GM19397 (cell line): ENCODE measurements around the gene ARHGAP4.

Source experiments
- ATAC-seq: cut with Tn5 transposase; IDR thresholded peaks from one replicate; pipeline ENCODE4 v1.9.1; 2021; ENCODE audit warnings: mild to moderate bottlenecking, moderate library complexity; ENCODE audit not compliant: unreplicated experiment

The ARHGAP4 gene

DNA sequence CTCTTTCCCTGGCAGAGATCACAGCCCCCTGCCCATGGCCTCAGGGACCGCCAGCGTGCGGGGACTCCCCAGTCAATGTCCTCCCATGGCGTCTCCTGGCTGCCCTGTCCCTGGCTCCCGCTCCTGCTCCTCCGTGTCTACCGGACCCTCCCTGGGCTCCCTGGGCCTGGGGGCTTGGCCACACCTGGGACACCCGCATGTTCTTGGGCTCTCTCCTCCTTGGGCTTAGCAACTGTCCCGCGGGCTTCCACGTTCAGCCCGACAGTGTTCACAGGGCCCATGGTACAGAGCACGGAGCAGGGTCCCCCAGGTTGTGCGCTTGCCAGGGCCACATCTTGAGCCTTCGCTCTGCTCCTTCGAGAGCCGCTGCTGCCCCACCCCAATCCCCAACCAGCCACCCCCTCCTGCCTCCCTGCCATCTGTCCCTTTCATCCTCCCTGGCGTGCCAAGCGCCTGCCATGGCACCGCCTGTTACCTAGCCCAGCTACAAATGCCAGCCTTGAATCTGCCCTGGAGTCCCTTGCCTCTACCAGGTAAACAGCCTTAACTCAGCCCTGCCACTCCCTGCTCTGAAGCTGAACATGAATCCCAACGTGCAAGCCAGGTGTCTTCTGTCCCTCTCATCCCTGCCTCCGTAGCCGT lies 17.7 kb downstream of the ARHGAP4 start:
- ATAC-seq: no peak

DNA sequence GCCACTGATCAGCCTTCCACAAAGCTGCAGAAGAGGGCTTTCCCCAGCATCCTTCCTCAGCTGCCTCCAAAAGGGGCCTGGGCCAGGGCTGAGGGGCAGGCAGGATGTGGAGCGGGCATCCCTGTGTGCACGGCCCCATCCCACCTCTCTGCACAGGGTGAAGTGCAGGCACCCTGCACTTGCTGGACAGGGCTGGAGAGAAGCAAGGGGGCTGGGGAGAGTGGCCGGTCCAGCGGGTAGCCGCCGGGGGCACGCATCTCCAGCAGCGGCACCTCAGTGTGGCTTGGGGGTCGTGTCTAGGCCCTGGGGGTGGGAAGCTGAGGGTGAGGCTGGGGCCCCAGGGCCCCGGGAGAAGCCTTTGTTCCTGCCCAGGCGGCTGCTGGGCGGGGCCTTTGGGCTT lies 18.6 kb downstream of the ARHGAP4 start:
- ATAC-seq: no peak

GRCh38 chrX:153906126-153906917 lies 19.7 kb downstream of the ARHGAP4 start:
- ATAC-seq: no peak

DNA sequence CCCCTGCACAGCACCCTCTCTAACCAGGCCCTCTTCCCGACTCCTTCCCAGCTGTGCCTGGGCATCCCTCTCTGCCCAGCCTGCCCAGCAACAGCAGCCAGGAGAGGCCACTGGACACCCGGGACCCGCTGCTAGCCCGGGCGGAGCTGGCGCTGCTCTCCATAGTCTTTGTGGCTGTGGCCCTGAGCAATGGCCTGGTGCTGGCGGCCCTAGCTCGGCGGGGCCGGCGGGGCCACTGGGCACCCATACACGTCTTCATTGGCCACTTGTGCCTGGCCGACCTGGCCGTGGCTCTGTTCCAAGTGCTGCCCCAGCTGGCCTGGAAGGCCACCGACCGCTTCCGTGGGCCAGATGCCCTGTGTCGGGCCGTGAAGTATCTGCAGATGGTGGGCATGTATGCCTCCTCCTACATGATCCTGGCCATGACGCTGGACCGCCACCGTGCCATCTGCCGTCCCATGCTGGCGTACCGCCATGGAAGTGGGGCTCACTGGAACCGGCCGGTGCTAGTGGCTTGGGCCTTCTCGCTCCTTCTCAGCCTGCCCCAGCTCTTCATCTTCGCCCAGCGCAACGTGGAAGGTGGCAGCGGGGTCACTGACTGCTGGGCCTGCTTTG lies 20.5 kb downstream of the ARHGAP4 start:
- no peak for ATAC-seq

- ATAC-seq: no peak
Observed at GRCh38 chrX:153903991-153904957, 21.8 kb downstream of the ARHGAP4 start, which contains the start of gene AVPR2. Gene AVPR2, plus strand, starts transcription at chrX:153904673. Its CDS starts 473 bp downstream, at chrX:153905146.

DNA sequence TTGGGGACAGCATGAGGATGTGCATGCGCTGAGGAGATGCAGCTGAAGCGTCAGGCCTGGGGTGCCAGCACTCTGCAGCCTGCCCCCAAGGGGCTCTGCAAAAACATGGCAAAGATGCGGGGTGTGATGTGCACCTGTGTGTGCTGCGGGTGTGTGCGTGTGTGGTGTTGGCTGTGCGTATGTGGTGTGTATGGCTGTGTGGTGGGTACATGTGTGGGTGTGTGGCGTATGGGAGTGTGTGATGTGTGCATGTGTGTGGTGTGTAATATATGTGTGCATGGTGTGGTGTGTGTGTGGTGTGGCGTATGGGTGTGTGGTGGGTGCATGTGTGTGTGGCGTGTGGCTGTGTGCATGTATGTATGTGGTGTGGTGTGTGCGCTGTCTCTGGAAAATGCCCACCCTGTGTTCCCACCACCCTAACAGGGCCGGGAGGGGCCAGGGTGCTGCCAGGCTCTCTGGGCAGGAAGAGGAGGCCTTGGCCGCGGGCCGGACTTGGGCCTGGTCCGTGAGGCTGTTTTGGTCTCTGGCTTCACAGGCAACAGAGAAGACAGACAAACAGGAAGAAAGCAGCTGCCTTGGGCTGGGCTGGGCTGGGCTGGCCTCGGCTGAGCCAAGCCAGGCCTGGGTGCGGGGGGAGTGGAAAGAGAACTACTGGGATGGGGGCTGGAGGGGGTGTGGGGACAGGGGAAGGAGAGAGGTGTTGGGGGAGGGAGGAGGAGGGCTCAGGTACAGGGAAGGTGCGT lies 22.7 kb downstream of the ARHGAP4 start:
- ATAC-seq: no peak

DNA sequence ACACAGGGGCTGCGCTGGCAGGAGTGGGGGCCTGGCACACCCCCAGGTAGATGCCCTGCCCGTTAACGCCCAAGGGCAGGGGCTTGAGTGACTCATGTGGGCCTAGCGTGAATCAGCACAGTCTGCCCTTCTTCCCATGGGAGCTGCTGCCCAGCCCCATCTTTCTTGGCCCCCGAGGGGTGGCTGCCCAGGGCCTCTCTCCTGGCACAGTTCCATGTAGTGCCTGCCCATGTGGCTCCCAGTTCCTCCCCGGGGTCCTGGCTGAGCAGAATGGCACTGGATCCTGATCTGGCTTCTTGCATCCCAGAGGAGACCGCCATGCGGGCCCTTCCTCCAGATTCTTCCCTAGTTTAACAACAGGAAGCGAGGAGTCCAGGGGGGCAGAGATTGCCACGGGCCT lies 23.7 kb downstream of the ARHGAP4 start:
- no peak for ATAC-seq

DNA sequence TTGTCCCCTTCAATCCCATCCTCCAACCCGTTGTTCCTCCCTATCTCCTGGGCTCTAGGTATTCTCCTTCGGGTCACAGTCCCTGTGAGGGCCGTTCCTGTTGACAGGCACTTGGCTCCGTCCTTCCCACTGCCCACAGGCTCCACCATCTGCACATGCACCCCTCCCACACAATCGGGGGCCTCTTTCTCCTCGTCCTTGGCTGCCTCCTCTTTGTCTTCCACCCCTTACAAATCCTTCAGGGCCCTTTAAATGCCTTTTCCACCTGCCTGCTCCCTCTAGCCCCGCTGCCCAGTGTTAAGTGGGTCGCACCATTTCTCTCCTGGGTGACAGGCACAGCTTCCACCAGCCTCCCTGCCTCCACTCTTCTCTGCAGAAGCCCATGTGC lies 24.3 kb downstream of the ARHGAP4 start:
- no peak for ATAC-seq

GRCh38 chrX:153900831-153901752 lies 25.0 kb downstream of the ARHGAP4 start:
- no peak for ATAC-seq

- ATAC-seq: no peak
Observed at GRCh38 chrX:153897899-153898298, 28.2 kb downstream of the ARHGAP4 start.

DNA sequence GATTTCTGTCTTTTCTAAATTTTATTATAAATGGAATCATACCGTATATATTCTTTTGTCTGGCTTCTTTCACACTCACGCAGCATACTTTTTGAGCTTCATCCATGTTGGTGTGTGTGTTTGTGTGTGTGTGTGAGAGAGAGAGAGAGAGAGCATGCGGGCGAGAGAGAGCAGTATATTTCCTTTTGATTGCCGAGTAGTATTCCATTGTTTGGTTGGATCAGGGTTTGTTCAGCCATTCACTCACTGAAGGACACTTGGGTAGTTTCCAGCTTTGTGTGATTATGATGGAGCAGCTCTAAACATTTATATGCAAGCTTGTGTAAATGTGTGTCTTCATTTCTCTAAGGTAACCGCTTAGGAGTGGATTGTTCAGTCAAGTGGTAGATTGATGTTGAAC lies 36.9 kb downstream of the ARHGAP4 start:
- no peak for ATAC-seq

DNA sequence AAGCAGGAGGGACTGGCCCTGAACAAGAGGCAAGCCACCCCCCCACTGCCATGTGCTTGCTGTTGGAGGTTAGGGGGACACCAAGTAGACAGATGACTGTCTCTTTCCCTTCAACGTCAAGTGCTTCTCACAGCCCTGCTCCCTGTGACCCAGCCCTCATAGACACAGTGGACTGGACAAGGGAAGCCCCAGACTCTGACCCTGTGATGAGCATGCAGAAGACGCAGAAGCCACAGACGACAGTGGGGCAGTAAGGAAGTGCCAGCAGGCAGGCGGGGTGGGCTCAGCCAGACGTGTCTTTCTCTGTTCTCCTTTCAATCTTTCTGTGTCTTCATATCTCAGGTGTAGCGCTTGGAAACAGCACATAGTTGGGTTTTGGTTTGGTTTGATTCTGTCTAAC lies 37.7 kb downstream of the ARHGAP4 start:
- ATAC-seq: no peak

DNA sequence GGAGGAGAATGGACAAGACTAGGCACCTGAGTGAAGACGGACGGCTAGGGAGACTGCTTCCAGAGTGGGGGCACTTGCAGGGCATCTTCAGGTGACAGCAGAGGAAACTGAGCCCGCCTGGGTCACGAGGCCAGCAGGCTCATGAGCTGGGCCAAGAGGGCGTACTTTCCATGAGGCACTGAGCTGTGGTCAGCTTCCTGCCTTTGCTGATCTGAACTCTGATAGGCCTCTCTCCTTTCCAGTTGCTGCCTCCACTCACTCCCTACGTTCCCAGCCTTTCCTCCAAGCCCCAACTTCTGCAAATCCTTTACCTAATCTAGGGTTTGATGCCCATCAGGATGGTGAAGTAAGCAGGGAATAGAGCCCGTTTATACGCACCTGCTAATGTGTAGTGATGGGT lies 38.7 kb downstream of the ARHGAP4 start:
- ATAC-seq: no peak

DNA sequence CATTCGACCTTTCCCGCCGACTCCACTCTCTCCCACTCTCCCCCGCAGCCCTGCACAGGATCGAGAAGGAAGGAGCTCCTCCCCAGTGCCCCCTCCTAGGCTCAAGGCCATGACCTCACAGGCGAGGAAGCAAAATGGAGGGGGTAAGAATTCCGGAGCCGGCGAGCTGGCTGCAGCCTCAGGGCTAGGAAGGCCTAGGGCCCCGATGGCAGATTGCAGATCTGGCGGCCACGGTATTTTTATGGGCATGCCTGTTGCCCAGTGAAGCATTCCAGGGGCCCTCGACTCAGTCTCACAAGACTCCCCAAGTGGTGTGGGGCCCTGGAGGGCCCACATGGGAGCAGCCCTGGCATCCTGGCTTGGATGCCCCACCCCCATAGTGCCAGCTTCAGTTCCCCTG lies 39.1 kb downstream of the ARHGAP4 start:
- ATAC-seq: no peak

GRCh38 chrX:153885968-153886903 lies 39.8 kb downstream of the ARHGAP4 start, which contains the start of gene L1CAM:
Gene L1CAM, minus strand, starts transcription at chrX:153886173. Its CDS starts 10,337 bp downstream, at chrX:153875836.
- ATAC-seq: no peak

DNA sequence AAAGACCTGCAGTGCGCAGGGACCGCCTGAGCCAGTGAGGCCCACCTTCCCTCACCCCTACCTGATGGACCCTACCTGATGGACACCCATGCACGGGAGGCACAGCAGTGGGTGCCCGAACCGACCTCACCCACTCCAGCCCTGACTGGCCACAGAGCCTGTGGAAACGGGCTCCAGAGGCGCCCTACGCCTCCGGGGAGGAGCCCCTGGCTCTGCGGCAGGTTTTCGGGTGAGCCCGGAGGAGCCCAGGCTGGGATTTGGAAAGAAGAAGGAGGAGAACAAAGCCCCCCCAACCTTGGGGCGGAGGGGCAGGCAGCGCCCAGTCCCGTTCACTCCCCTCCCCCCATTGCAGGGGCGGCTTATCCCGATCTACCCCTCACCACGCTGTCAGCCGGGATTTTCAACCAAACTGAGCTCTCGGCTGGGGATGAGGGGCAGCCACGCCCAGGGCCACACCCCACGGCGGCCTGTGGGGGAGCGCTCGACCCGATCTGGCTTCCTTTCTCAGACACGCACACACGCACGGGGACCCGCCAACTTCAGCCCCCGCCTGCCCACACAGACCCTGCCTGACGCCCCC lies 40.8 kb downstream of the ARHGAP4 start:
- ATAC-seq: no peak

GRCh38 chrX:153884590-153884989 lies 41.5 kb downstream of the ARHGAP4 start:
- no peak for ATAC-seq

DNA sequence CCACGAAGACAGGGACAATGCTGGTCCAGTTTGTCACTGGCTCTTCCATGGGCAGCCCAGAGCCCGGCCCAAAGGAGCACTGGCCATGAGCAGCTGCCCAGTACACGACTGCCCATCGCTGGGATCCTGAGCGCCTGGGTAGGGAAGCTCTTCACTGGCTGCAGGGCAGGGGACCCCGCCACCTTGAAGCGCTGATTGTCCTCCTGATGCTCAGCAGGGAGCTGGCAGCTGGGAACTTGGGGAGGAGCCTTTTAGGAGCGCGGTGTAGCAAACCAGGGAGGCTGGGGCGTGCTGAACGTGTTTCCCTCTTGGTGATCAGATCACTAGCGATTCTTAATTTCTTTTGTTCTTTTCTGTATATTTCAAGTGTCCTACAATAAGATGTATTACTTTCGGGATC lies 41.9 kb downstream of the ARHGAP4 start:
- no peak for ATAC-seq
